H9 (cell line): ENCODE data around the gene SLC19A1. TPM values are rescaled to one million over a fixed set of nuclear protein-coding genes. Genes with fewer than 3 reads are reported as not detected.

Experiments used
- DNase-seq: peaks from one replicate; pipeline ENCODE4 v3.0.0-alpha.2; 2017
- H2AFZ ChIP-seq: one replicate; pipeline ENCODE4 v1.6.1; 2013; ENCODE audit warnings: mild to moderate bottlenecking, low read length, control low read depth, moderate library complexity
- H2AK5ac ChIP-seq: 2 replicates; pipeline ENCODE4 v1.6.1; 2013; ENCODE audit warnings: low read length, control low read depth, mixed read lengths; ENCODE audit not compliant: insufficient read length
- H2BK120ac ChIP-seq: one replicate; pipeline ENCODE4 v1.6.1; 2013; ENCODE audit warnings: low read depth, mild to moderate bottlenecking, low read length, control low read depth, inconsistent platforms; ENCODE audit not compliant: poor library complexity, severe bottlenecking
- H2BK12ac ChIP-seq: 2 replicates; pipeline ENCODE4 v1.6.1; 2013; ENCODE audit warnings: low read length, control low read depth, mixed read lengths, low read depth; ENCODE audit not compliant: insufficient read length
- H2BK15ac ChIP-seq: 2 replicates; pipeline ENCODE4 v1.6.1; 2013; ENCODE audit warnings: low read depth, low read length, control low read depth
- H2BK20ac ChIP-seq: one replicate; pipeline ENCODE4 v1.6.1; 2013; ENCODE audit warnings: low read depth, mild to moderate bottlenecking, low read length, control low read depth, inconsistent platforms; ENCODE audit not compliant: poor library complexity, severe bottlenecking
- H2BK5ac ChIP-seq: 2 replicates; pipeline ENCODE4 v1.6.1; 2013; ENCODE audit warnings: low read length, control low read depth, mixed read lengths; ENCODE audit not compliant: insufficient read length
- H3K14ac ChIP-seq: 2 replicates; pipeline ENCODE4 v1.6.1; 2013; ENCODE audit warnings: low read length, control low read depth; ENCODE audit not compliant: insufficient read depth
- H3K18ac ChIP-seq: 2 replicates; pipeline ENCODE4 v1.6.1; 2013; ENCODE audit warnings: low read depth, mild to moderate bottlenecking, mixed read lengths, low read length, control low read depth; ENCODE audit not compliant: insufficient read length
- H3K23ac ChIP-seq: 2 replicates; pipeline ENCODE4 v1.6.1; 2013; ENCODE audit warnings: low read length, control low read depth, mixed read lengths, low read depth; ENCODE audit not compliant: insufficient read length
- H3K23me2 ChIP-seq: 2 replicates; pipeline ENCODE4 v1.6.1; 2013; ENCODE audit warnings: low read depth, mild to moderate bottlenecking, mixed read lengths, low read length, control low read depth; ENCODE audit not compliant: insufficient read length, poor library complexity, severe bottlenecking
- H3K27ac ChIP-seq: 2 replicates; pipeline ENCODE4 v1.5.1; 2013; ENCODE audit warnings: low read length, control low read depth, mixed read lengths, low read depth; ENCODE audit not compliant: insufficient read length
- H3K27me3 ChIP-seq: 2 replicates; pipeline ENCODE4 v1.6.1; 2013; ENCODE audit warnings: low read length, control low read depth, inconsistent platforms; ENCODE audit not compliant: insufficient read depth
- H3K4ac ChIP-seq: 2 replicates; pipeline ENCODE4 v1.6.1; 2013; ENCODE audit warnings: low read depth, mild to moderate bottlenecking, control low read depth, inconsistent platforms, low read length, moderate library complexity
- H3K4me1 ChIP-seq: 2 replicates; pipeline ENCODE4 v1.6.1; 2013; ENCODE audit warnings: low read length, control low read depth, inconsistent platforms; ENCODE audit not compliant: insufficient read depth
- H3K4me2 ChIP-seq: 2 replicates; pipeline ENCODE4 v1.6.1; 2013; ENCODE audit warnings: low read length, control low read depth, mixed read lengths; ENCODE audit not compliant: insufficient read length, insufficient read depth
- H3K56ac ChIP-seq: 2 replicates; pipeline ENCODE4 v1.6.1; 2013; ENCODE audit warnings: low read depth, mild to moderate bottlenecking, mixed read lengths, low read length, control low read depth; ENCODE audit not compliant: insufficient read length
- H3K79me1 ChIP-seq: 2 replicates; pipeline ENCODE4 v1.6.1; 2013; ENCODE audit warnings: low read depth, mild to moderate bottlenecking, moderate library complexity, low read length, control low read depth, inconsistent platforms; ENCODE audit not compliant: insufficient read depth, poor library complexity, severe bottlenecking
- H3K79me2 ChIP-seq: 2 replicates; pipeline ENCODE4 v1.6.1; 2013; ENCODE audit warnings: low read length, control low read depth, inconsistent platforms; ENCODE audit not compliant: insufficient read depth
- H3K9ac ChIP-seq: 2 replicates; pipeline ENCODE4 v1.6.1; 2013; ENCODE audit warnings: low read length, control low read depth, mixed read lengths; ENCODE audit not compliant: insufficient read length; ENCODE audit errors: extremely low read depth
- H3K9me3 ChIP-seq: one replicate; pipeline ENCODE4 v1.6.1; 2013; ENCODE audit warnings: low read depth, low read length, inconsistent platforms; ENCODE audit not compliant: control insufficient read depth
- H3T11ph ChIP-seq: one replicate; pipeline ENCODE4 v1.6.1; 2013; ENCODE audit warnings: mild to moderate bottlenecking, low read length, control low read depth, inconsistent platforms
- H4K20me1 ChIP-seq: one replicate; pipeline ENCODE4 v1.6.1; 2013; ENCODE audit not compliant: control insufficient read depth, insufficient read length, insufficient read depth
- H4K5ac ChIP-seq: 2 replicates; pipeline ENCODE4 v1.6.1; 2013; ENCODE audit warnings: low read depth, mild to moderate bottlenecking, mixed read lengths, low read length, control low read depth; ENCODE audit not compliant: insufficient read length
- H4K8ac ChIP-seq: replicated peaks from 2 replicates; pipeline ENCODE4 v1.6.1; 2013; ENCODE audit warnings: low read length, control low read depth, mixed read lengths, low read depth; ENCODE audit not compliant: insufficient read length
- H4K91ac ChIP-seq: 2 replicates; pipeline ENCODE4 v1.6.1; 2013; ENCODE audit warnings: low read depth, mild to moderate bottlenecking, moderate library complexity, mixed read lengths, low read length, control low read depth; ENCODE audit not compliant: insufficient read length
- H3K27ac Mint-ChIP-seq, 3 experiments: 2 replicates in 2 of 3; 3 replicates in 1 of 3; pipeline ENCODE4 v1.8.0; 2020 to 2021; ENCODE audit warnings: mixed read lengths in 3 of 3, mild to moderate bottlenecking in 1 of 3, moderate library complexity in 1 of 3
- H3K27me3 Mint-ChIP-seq: 2 replicates; pipeline ENCODE4 v1.8.0; 2021; ENCODE audit warnings: low read depth, mild to moderate bottlenecking, moderate library complexity, mixed read lengths
- H3K36me3 Mint-ChIP-seq, 3 experiments: 2 replicates in 2 of 3; 3 replicates in 1 of 3; pipeline ENCODE4 v1.8.0; 2020 to 2021; ENCODE audit warnings: low read depth in 3 of 3, mixed read lengths in 3 of 3; ENCODE audit not compliant: insufficient read depth in 1 of 3
- H3K4me1 Mint-ChIP-seq, 2 experiments: 2 replicates each; pipeline ENCODE4 v1.8.0; 2020; ENCODE audit warnings: mixed read lengths in 2 of 2
- H3K4me3 Mint-ChIP-seq, 2 experiments: 2 replicates in 1 of 2; 3 replicates in 1 of 2; pipeline ENCODE4 v1.8.0; 2020 to 2021; ENCODE audit warnings: mild to moderate bottlenecking in 2 of 2, mixed read lengths in 2 of 2, moderate library complexity in 1 of 2
- H3K9me3 Mint-ChIP-seq, 2 experiments: 2 replicates in 1 of 2; 3 replicates in 1 of 2; pipeline ENCODE4 v1.8.0; 2020; ENCODE audit warnings: mild to moderate bottlenecking in 2 of 2, mixed read lengths in 2 of 2, moderate library complexity in 1 of 2
- CTCF ChIP-seq: fragments of 200-600 bp; sonication (generic); conservative IDR thresholded peaks from 3 replicates; pipeline ENCODE4 v1.8.0; 2021; ENCODE audit warnings: antibody characterized with exemption, mild to moderate bottlenecking
- WGBS: extraction: QIAGEN DNeasy Blood & Tissue Kit; methylation state at CpG from one replicate; pipeline ENCODE4 v1.1.7; 2013; ENCODE audit warnings: missing lambda C conversion rate, low lambda C conversion rate, mixed read lengths; ENCODE audit not compliant: insufficient read length; ENCODE audit errors: extremely low coverage; 5-methylcytosine and 5-hydroxymethylcytosine counted together
- total RNA-seq: library from RNA; stranded (reverse); gene quantifications from 2 replicates; pipeline ENCODE4 v1.2.1, GENCODE V29; 2021

SLC19A1 gene
- total RNA-seq, 1 experiment from 2014 or later = 32.4 TPM

DNA sequence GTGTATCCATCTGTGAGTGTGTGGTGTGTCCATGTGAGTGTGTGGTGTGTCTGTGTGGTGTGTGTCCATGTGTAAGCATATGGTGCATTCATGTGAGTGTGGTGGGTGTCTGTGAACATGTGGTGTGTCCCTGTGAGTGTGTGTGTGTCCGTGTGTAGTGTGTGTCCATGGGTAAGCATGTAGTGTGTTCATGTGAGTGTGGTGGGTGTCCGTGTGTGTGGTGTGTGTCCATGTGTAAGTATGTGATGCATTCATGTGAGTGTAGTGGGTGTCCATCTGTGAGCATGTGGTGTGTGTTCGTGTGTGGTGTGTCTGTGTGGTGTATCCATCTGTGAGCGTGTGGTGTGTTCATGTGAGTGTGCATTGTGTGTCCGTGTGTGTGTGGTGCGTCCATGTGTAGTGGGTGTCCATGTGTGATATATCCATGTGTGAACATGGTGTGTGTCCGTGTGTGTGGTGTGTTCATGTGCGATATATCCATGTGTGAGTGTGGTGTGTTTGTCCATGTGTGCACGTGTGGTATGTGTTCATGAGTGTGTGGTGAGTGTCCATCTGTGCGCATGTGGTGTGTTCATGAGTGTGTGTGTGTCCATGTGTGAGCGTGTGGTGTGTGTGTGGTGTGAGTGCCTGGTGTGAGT lies 12.3 kb downstream of the SLC19A1 start:
- Mint-ChIP-seq H3K36me3 (peaks cover 16 to 31% (median 17%) of the 10 kb centered on the region in 3 experiments; a peak in 5 of 7 replicates), H3K27me3 (no peaks in the 10 kb centered on the region), H3K27ac (no peak overlapping the region), H3K4me1 (no peaks in the 10 kb centered on the region; a peak in 1 of 4 replicates), H3K9me3 (no peaks in the 10 kb centered on the region; a peak in 1 of 5 replicates), H3K4me3 (no peak overlapping the region)
- Histone ChIP-seq H3K79me1 (no peaks in the 10 kb centered on the region), H3K14ac (no peak overlapping the region), H3T11ph (no peak overlapping the region), H3K4ac (no peak overlapping the region), H3K79me2 (no peaks in the 10 kb centered on the region), H2BK5ac (no peak overlapping the region), H3K9ac (no peak overlapping the region), H3K4me1 (no peaks in the 10 kb centered on the region), H2AK5ac (no peak overlapping the region), H3K18ac (no peak overlapping the region), H4K8ac (no peak overlapping the region), H3K27ac (no peak overlapping the region), H3K9me3 (no peaks in the 10 kb centered on the region), H3K27me3 (no peaks in the 10 kb centered on the region), H3K23me2 (no peaks in the 10 kb centered on the region), H3K56ac (no peak overlapping the region), H4K20me1 (no peaks in the 10 kb centered on the region), H3K23ac (no peak overlapping the region), H3K4me2 (no peak overlapping the region), H2BK120ac (no peak overlapping the region), H2BK20ac (no peak overlapping the region), H4K91ac (no peak overlapping the region), H2BK12ac (no peak overlapping the region), H2AFZ (no peak overlapping the region), H4K5ac (no peak overlapping the region), H2BK15ac (no peak overlapping the region)
- no peak for DNase-seq
- no peak for TF ChIP-seq CTCF
- no CpG with 5 or more reads among the region's 11 CpGs for WGBS
